Gastrocnemius medialis (tissue), 4 donors: ENCODE data around the gene CYTIP.

Source experiments
- POLR2A ChIP-seq, 2 donors: fragments of 450-650 bp; IDR thresholded peaks; one replicate each; pipeline ENCODE4 v1.6.1; 2017; ENCODE audit warnings: antibody characterized with exemption in 2 of 2, mild to moderate bottlenecking in 2 of 2, moderate library complexity in 2 of 2
- TF ChIP-seq, protein P1 (sequence below), 5 experiments: fragments of 450-650 bp in 3 of 5; fragments of 200-600 bp in 2 of 5; sonication (generic) in 2 of 5; IDR thresholded peaks in 4 of 5; conservative IDR thresholded peaks in 1 of 5; 1 replicate in 4 of 5; 2 replicates in 1 of 5; pipeline ENCODE4 v1.5.1; 2016 to 2019; ENCODE audit warnings: antibody characterized with exemption in 5 of 5, mild to moderate bottlenecking in 3 of 5, moderate library complexity in 3 of 5

DNA sequence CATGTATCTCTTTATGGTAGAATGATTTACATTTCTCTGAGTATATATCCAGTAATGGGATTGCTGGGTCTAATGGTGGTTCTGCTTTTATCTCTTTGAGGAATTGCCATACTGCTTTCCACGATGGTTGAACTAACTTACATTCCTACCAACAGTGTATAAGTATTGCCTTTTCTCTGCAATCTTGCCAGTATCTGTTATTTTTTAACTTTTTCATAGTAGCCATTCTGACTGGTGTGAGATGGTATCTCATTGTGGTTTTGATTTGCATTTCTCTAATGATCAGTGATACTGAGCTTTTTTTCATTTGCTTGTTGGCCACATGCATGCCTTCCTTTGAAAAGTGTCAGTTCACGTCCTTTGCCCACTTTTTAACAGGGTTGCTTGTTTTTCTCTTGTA is 55.1 kb downstream of the CYTIP start:
- TF ChIP-seq, protein P1, sequence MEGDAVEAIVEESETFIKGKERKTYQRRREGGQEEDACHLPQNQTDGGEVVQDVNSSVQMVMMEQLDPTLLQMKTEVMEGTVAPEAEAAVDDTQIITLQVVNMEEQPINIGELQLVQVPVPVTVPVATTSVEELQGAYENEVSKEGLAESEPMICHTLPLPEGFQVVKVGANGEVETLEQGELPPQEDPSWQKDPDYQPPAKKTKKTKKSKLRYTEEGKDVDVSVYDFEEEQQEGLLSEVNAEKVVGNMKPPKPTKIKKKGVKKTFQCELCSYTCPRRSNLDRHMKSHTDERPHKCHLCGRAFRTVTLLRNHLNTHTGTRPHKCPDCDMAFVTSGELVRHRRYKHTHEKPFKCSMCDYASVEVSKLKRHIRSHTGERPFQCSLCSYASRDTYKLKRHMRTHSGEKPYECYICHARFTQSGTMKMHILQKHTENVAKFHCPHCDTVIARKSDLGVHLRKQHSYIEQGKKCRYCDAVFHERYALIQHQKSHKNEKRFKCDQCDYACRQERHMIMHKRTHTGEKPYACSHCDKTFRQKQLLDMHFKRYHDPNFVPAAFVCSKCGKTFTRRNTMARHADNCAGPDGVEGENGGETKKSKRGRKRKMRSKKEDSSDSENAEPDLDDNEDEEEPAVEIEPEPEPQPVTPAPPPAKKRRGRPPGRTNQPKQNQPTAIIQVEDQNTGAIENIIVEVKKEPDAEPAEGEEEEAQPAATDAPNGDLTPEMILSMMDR (IDR thresholded peaks at IDR 0.05 in 4 of 5, conservative IDR thresholded peaks at IDR 0.05 in 1 of 5), result no peak
- no peak for TF ChIP-seq POLR2A (IDR thresholded peaks at IDR 0.05)
